GM13977 (cell line): ENCODE results near the gene SUPT3H.
"Not testable (repeated sequence)": the region's sequence is repeated elsewhere in the genome, so short reads cannot be mapped to it uniquely, and the experiment has no call there.

Source experiments
- DNase-seq: peaks from one replicate; pipeline ENCODE4 v3.0.0; 2012; ENCODE audit warnings: low spot score
- in situ Hi-C: fragments of 300-500 bp; cut with MboI; formaldehyde crosslinking; loops from one replicate; pipeline ENCODE4 v1.12.0; 2022; ENCODE audit warnings: low sequenced_read_pairs, low pct_unique_long_range_greater_than_20kb, mixed read lengths, inconsistent platforms; ENCODE audit not compliant: unreplicated experiment
- TF ChIP-seq, protein P1 (sequence below): IDR thresholded peaks from 2 replicates; pipeline ENCODE4 v1.5.1; 2012; ENCODE audit warnings: mild to moderate bottlenecking, control low read depth; ENCODE audit not compliant: insufficient read depth; ENCODE audit errors: extremely low read depth, missing control alignments

Gene SUPT3H

DNA sequence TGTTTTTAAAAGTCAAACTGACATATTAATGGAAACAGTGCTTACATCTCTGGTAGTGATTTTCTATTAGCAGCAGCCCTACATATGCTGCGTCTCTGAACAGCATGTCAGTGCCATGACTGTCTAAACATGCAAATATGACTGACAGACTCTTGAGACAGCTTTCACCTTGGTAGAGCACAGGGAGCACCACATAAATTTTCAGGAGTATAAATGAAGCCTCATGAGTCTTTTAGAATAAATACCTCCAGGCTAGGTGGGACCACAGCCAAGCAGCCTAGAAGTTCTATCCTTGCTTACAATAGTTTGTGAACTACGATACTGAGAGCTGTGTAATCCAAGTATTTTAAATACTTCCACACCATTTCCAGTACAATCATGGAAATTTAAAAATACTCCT is 460.3 kb downstream of the SUPT3H start:
- DNase-seq: no peak
- in situ Hi-C loops: no loop called here
- TF ChIP-seq, protein P1, sequence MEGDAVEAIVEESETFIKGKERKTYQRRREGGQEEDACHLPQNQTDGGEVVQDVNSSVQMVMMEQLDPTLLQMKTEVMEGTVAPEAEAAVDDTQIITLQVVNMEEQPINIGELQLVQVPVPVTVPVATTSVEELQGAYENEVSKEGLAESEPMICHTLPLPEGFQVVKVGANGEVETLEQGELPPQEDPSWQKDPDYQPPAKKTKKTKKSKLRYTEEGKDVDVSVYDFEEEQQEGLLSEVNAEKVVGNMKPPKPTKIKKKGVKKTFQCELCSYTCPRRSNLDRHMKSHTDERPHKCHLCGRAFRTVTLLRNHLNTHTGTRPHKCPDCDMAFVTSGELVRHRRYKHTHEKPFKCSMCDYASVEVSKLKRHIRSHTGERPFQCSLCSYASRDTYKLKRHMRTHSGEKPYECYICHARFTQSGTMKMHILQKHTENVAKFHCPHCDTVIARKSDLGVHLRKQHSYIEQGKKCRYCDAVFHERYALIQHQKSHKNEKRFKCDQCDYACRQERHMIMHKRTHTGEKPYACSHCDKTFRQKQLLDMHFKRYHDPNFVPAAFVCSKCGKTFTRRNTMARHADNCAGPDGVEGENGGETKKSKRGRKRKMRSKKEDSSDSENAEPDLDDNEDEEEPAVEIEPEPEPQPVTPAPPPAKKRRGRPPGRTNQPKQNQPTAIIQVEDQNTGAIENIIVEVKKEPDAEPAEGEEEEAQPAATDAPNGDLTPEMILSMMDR: no peak

DNA sequence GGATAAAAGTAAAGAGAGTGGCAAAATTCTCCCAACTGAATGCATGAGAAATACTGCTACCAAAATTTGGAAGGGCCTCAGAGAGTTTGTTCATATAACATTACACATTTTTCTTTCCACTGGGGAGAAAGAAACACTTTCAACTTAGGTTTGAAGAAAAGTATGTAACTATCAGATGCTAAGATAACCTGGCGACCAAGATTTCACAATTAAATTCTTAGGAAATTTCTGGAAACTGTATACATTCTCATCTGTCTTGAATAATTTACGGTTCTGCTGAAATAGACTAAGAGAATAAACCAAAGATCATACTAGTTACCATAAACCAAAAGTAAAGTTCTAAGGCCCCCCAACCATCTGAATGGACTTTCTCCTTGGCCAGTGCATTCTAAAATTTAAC is 462.6 kb downstream of the SUPT3H start:
- in situ Hi-C loops: no loop called here

DNA sequence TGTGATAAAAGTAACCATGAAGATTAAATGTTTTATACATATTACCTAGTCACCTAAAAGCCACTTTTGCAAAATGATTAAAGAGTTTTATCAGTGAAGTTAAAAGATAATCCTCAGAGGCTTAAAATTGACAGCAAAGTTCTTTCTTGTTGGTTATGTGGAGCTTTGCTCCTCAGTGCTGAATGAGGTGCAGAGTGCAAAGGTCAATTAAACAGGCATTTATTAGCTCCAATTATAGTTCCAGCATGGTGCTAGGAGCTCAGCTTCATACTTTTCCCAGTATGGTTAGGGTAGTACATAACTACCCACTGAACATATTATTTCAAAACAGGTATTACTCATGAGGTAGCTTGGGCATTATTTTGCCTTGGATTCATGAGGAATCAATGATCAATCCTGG is 463.6 kb downstream of the SUPT3H start:
- in situ Hi-C loops: no loop called here
- no peak for DNase-seq
- TF ChIP-seq, protein P1: no peak

More for the DNA sequence above, 462.6 kb downstream of the SUPT3H start:
- no peak for DNase-seq
- TF ChIP-seq, protein P1: no peak

DNA sequence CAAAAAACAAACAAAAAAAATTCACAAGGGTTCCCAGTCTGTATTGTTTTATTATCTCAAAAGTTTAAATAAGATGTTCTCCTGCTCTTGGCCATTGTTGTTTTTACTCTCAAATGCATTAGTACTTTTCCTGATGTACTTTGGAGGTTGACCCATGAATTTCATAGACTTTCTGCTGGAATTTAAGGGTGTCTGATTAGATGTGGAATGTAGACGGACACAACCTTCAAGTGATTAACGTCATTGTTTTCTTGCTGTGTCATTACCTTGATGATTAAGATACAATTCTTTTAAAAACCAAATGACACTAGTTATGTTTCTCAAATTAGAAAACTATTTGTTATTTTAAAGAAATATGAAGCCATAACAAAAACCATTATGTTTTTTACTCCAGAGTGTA is 471.0 kb downstream of the SUPT3H start:
- TF ChIP-seq, protein P1: no peak
- no peak for DNase-seq
- in situ Hi-C loops: no loop called here

DNA sequence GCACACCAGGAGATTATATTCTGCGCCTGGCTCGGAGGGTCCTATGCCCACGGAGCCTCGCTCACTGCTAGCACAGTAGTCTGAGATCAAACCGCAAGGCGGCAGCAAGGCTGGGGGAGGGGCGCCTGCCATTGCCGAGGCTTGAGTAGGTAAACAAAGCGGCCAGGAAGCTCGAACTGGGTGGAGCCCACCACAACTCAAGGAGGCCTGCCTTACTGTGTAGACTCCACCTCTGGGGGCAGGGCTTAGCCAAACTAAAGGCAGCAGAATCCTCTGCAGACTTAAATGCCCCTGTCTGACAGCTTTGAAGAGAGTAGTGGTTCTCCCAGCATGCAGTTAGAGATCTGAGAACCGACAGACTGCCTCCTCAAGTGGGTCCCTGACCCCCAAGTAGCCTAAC is 477.4 kb downstream of the SUPT3H start:
- DNase-seq, in situ Hi-C loops: not testable (repeated sequence)

DNA sequence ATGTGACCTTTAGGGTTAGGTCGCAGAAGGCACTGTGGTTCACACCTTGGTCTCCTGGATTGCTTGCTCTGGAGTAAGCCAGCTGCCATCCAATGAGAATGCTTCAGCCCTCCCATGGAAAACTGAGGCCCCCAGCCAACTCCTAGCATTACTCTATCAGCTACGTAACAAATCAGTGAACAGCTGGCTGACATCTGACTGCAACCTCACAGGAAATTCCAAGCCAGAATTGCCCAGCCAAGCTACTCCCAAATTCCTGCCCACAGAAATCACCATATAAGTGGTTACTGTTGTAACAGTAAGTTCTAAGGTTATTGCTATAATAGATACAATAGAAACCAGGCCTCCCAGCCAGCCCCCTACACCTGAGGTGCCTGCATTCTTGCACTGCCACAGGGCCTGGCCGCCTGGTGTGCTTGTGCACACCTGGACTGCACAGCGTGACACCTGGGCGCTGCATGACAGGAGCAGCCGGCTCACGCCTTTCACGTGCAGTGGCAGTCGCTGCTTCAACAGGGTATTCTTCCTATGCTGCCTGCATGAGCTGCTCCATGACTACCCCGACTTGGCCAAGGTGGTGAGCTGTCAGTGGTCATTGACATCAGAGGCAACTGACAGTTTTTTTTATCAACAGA is 479.3 kb downstream of the SUPT3H start:
- TF ChIP-seq, protein P1: no peak
- no peak for DNase-seq
- in situ Hi-C loops: no loop called here

DNA sequence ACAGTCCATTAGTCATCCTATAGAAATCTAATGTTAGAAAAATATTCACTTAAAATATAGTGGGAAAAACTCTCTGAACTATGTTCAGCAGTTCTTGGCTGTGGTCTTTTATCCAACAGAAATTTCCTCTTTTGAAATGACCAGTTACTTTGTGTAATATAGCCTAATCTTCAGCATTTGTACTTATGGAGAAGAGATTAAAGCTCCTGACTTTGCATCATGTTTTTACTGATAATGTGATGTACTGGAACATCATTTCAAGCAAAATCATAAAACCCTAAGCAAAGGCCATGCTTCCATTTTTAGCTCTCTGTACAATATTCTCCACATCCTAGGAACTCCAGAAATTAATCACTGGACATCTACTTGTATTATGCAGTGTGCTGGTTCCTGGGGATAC is 480.4 kb downstream of the SUPT3H start:
- DNase-seq: no peak
- TF ChIP-seq, protein P1: no peak
- in situ Hi-C loops: no loop called here
